ENCODE data around the gene AIF1. TPM values are rescaled to one million over a fixed set of nuclear protein-coding genes. Genes with fewer than 3 reads are reported as not detected.
A peak's percentile ranks its signal among the peaks of the same experiment; 100 is the strongest.

AIF1 gene
- total RNA-seq, 1 experiment from 2014 or later: 1.4 TPM

- peak overlapping the region; percentile 67 for H3K4me3 ChIP-seq (ENCODE audit: insufficient read depth, low read depth, low read length)
- H3K27me3 ChIP-seq (ENCODE audit: control insufficient read depth, insufficient read depth, low read length): no peaks in the 10 kb centered on the region
- peak; percentile 36 for DNase-seq
- peaks cover 37% of the 10 kb centered on the region for H3K36me3 ChIP-seq (replicated peaks; ENCODE audit: control insufficient read depth, insufficient read depth, low read length)
These were observed 7.0 kb downstream of the AIF1 start for GRCh38 chr6:31621991-31622390.

- H3K4me3 ChIP-seq (ENCODE audit: insufficient read depth, low read depth, low read length): no peak overlapping the region
- peak; percentile 32 for DNase-seq
- H3K27me3 ChIP-seq (ENCODE audit: control insufficient read depth, insufficient read depth, low read length): no peaks in the 10 kb centered on the region
- H3K36me3 ChIP-seq (replicated peaks; ENCODE audit: control insufficient read depth, insufficient read depth, low read length): peaks cover 42% of the 10 kb centered on the region
These were observed 7.7 kb downstream of the AIF1 start for GRCh38 chr6:31622684-31623091.

GRCh38 chr6:31624070-31624469, 9.0 kb downstream of the AIF1 start:
- Histone ChIP-seq H3K4me3 (ENCODE audit: insufficient read depth, low read depth, low read length) (no peak overlapping the region), H3K27me3 (ENCODE audit: control insufficient read depth, insufficient read depth, low read length) (no peaks in the 10 kb centered on the region), H3K36me3 (replicated peaks; ENCODE audit: control insufficient read depth, insufficient read depth, low read length) (peaks cover 55% of the 10 kb centered on the region)
- no peak for DNase-seq

- peak; percentile 49 for DNase-seq
- Histone ChIP-seq H3K4me3 (ENCODE audit: insufficient read depth, low read depth, low read length) (no peak overlapping the region), H3K27me3 (ENCODE audit: control insufficient read depth, insufficient read depth, low read length) (no peaks in the 10 kb centered on the region), H3K36me3 (replicated peaks; ENCODE audit: control insufficient read depth, insufficient read depth, low read length) (peaks cover 74% of the 10 kb centered on the region)
These were observed 11.9 kb downstream of the AIF1 start for GRCh38 chr6:31626952-31627351.

- Histone ChIP-seq H3K36me3 (replicated peaks; ENCODE audit: control insufficient read depth, insufficient read depth, low read length) (peaks cover 80% of the 10 kb centered on the region), H3K27me3 (ENCODE audit: control insufficient read depth, insufficient read depth, low read length) (no peaks in the 10 kb centered on the region), H3K4me3 (ENCODE audit: insufficient read depth, low read depth, low read length) (no peak overlapping the region)
- peak; percentile 34 for DNase-seq
These were observed 12.8 kb downstream of the AIF1 start for GRCh38 chr6:31627690-31628287.

GRCh38 chr6:31629014-31629413, 14.0 kb downstream of the AIF1 start:
- DNase-seq: no peak
- peaks cover 84% of the 10 kb centered on the region for H3K36me3 ChIP-seq (replicated peaks; ENCODE audit: control insufficient read depth, insufficient read depth, low read length)
- no peak overlapping the region for H3K4me3 ChIP-seq (ENCODE audit: insufficient read depth, low read depth, low read length)
- no peaks in the 10 kb centered on the region for H3K27me3 ChIP-seq (ENCODE audit: control insufficient read depth, insufficient read depth, low read length)

GRCh38 chr6:31630177-31630934, 15.3 kb downstream of the AIF1 start:
- no peak for DNase-seq
- H3K36me3 ChIP-seq (replicated peaks; ENCODE audit: control insufficient read depth, insufficient read depth, low read length): peaks cover 84% of the 10 kb centered on the region
- H3K27me3 ChIP-seq (ENCODE audit: control insufficient read depth, insufficient read depth, low read length): no peaks in the 10 kb centered on the region
- H3K4me3 ChIP-seq (ENCODE audit: insufficient read depth, low read depth, low read length): no peak overlapping the region

- Histone ChIP-seq H3K36me3 (replicated peaks; ENCODE audit: control insufficient read depth, insufficient read depth, low read length) (peaks cover 85% of the 10 kb centered on the region), H3K27me3 (ENCODE audit: control insufficient read depth, insufficient read depth, low read length) (no peaks in the 10 kb centered on the region), H3K4me3 (ENCODE audit: insufficient read depth, low read depth, low read length) (no peak overlapping the region)
- DNase-seq: no peak
These were observed 16.2 kb downstream of the AIF1 start for GRCh38 chr6:31631209-31631608.

- Histone ChIP-seq H3K36me3 (replicated peaks; ENCODE audit: control insufficient read depth, insufficient read depth, low read length) (peaks cover 83% of the 10 kb centered on the region), H3K4me3 (ENCODE audit: insufficient read depth, low read depth, low read length) (no peak overlapping the region), H3K27me3 (ENCODE audit: control insufficient read depth, insufficient read depth, low read length) (no peaks in the 10 kb centered on the region)
- DNase-seq: no peak
These were observed 16.7 kb downstream of the AIF1 start for GRCh38 chr6:31631681-31632278.

GRCh38 chr6:31632279-31632946, 17.4 kb downstream of the AIF1 start:
- H3K36me3 ChIP-seq (replicated peaks; ENCODE audit: control insufficient read depth, insufficient read depth, low read length): peaks cover 84% of the 10 kb centered on the region

GRCh38 chr6:31633447-31633846, 18.4 kb downstream of the AIF1 start:
- H3K27me3 ChIP-seq (ENCODE audit: control insufficient read depth, insufficient read depth, low read length): no peaks in the 10 kb centered on the region
- no peak for DNase-seq
- no peak overlapping the region for H3K4me3 ChIP-seq (ENCODE audit: insufficient read depth, low read depth, low read length)
- peaks cover 77% of the 10 kb centered on the region for H3K36me3 ChIP-seq (replicated peaks; ENCODE audit: control insufficient read depth, insufficient read depth, low read length)

More at GRCh38 chr6:31632279-31632946, 17.4 kb downstream of the AIF1 start:
- Histone ChIP-seq H3K27me3 (ENCODE audit: control insufficient read depth, insufficient read depth, low read length) (no peaks in the 10 kb centered on the region), H3K4me3 (ENCODE audit: insufficient read depth, low read depth, low read length) (no peak overlapping the region)
- DNase-seq: no peak

GRCh38 chr6:31634131-31634530, 19.1 kb downstream of the AIF1 start:
- peaks cover 71% of the 10 kb centered on the region for H3K36me3 ChIP-seq (replicated peaks; ENCODE audit: control insufficient read depth, insufficient read depth, low read length)
- H3K27me3 ChIP-seq (ENCODE audit: control insufficient read depth, insufficient read depth, low read length): no peaks in the 10 kb centered on the region
- no peak overlapping the region for H3K4me3 ChIP-seq (ENCODE audit: insufficient read depth, low read depth, low read length)
- no peak for DNase-seq

- Histone ChIP-seq H3K36me3 (replicated peaks; ENCODE audit: control insufficient read depth, insufficient read depth, low read length) (peaks cover 71% of the 10 kb centered on the region), H3K4me3 (ENCODE audit: insufficient read depth, low read depth, low read length) (no peak overlapping the region), H3K27me3 (ENCODE audit: control insufficient read depth, insufficient read depth, low read length) (no peaks in the 10 kb centered on the region)
- DNase-seq: no peak
These were observed 20.0 kb downstream of the AIF1 start for GRCh38 chr6:31634969-31635575.

Data from H7 (cell line).